Measurements from ENCODE around the gene CDK6.

- TF ChIP-seq CTCF (IDR thresholded peaks at IDR 0.05) = no peak
- no peak for TF ChIP-seq POLR2AphosphoS5 (IDR thresholded peaks at IDR 0.05)
- no peak for TF ChIP-seq POLR2A (IDR thresholded peaks at IDR 0.05)
Observed at GRCh38 chr7:92643821-92644220, 192.6 kb downstream of the CDK6 start.

All from transverse colon (tissue), 4 donors.